ENCODE results near the gene GDI1.

- no peak for TF ChIP-seq CTCF (IDR thresholded peaks at IDR 0.05)
- no peak for TF ChIP-seq POLR2A (IDR thresholded peaks at IDR 0.05)
These were observed 476 bp upstream of the GDI1 start for GRCh38 chrX:154436374-154436982.

Data from Peyer's patch (tissue), 4 donors.